Right ventricle myocardium superior (tissue), 1 donor: ENCODE measurements around the gene ITPK1. TPM values are rescaled to one million over a fixed set of nuclear protein-coding genes. Genes with fewer than 3 reads are reported as not detected.
"Not testable (repeated sequence)": the region's sequence is repeated elsewhere in the genome, so short reads cannot be mapped to it uniquely, and the experiment has no call there.

Source experiments
- ATAC-seq: fragments of 200-7000 bp; cut with Tn5 transposase; one replicate; pipeline ENCODE4 v1.9.1; 2020; ENCODE audit warnings: mild to moderate bottlenecking; ENCODE audit not compliant: poor library complexity
- DNase-seq: peaks from one replicate; pipeline ENCODE4 v3.0.0-alpha.2; 2020
- intact Hi-C: fragments of 100-400 bp; cut with DNase I; formaldehyde crosslinking; loops from one replicate; pipeline ENCODE4 v1.11.2; 2022
- total RNA-seq: library from RNA; stranded (reverse); fragmentation: NEBNext Ultra II Directional; extraction: Animal tissue kit (Norgen Biotek cat#: 25700); gene quantifications from one replicate; pipeline ENCODE4 v1.2.1, GENCODE V29; 2021
- donor health status: DM: no; HTN: yes; CAD: no; lungs with severe emphysema.

Gene ITPK1
- total RNA-seq, 1 donor from 2014 or later, result 115 TPM

- ATAC-seq, result peak; percentile 85
- DNase-seq, result peak; percentile 78
- intact Hi-C loops, result no loop called here
Observed at GRCh38 chr14:93073910-93074769, 41.6 kb downstream of the ITPK1 start.

- DNase-seq (no peak), ATAC-seq (peak; percentile 4)
- intact Hi-C loops, result no loop called here
Observed at GRCh38 chr14:93073358-93073707, 42.4 kb downstream of the ITPK1 start.

GRCh38 chr14:93072659-93073357 lies 42.9 kb downstream of the ITPK1 start:
- no peak for ATAC-seq
- no peak for DNase-seq
- intact Hi-C loops, result no loop called here

GRCh38 chr14:93068711-93069110 lies 47.0 kb downstream of the ITPK1 start:
- intact Hi-C loops, result no loop called here
- ATAC-seq (peak; percentile 72), DNase-seq (peak; percentile 67)

GRCh38 chr14:93067088-93067487 lies 48.6 kb downstream of the ITPK1 start:
- intact Hi-C loops, result no loop called here
- ATAC-seq, result no peak
- DNase-seq, result no peak

- ATAC-seq, result no peak
- intact Hi-C loops, result no loop called here
- no peak for DNase-seq
Observed at GRCh38 chr14:93065272-93065730, 50.4 kb downstream of the ITPK1 start.

GRCh38 chr14:93064411-93065271 lies 51.1 kb downstream of the ITPK1 start:
- intact Hi-C loops, result no loop called here
- ATAC-seq, result peak; percentile 67
- DNase-seq, result peak; percentile 69

- DNase-seq (no peak), ATAC-seq (no peak)
- intact Hi-C loops, result no loop called here
Observed at GRCh38 chr14:93063393-93063792, 52.3 kb downstream of the ITPK1 start.

- intact Hi-C loops, result no loop called here
- no peak for ATAC-seq
- no peak for DNase-seq
Observed at GRCh38 chr14:93062890-93063289, 52.8 kb downstream of the ITPK1 start.

GRCh38 chr14:93062013-93062412 lies 53.7 kb downstream of the ITPK1 start:
- ATAC-seq, DNase-seq, intact Hi-C loops: not testable (repeated sequence)

- intact Hi-C loops, result no loop called here
- no peak for DNase-seq
- no peak for ATAC-seq
Observed at GRCh38 chr14:93061380-93062012, 54.2 kb downstream of the ITPK1 start.

GRCh38 chr14:93060841-93061240 lies 54.9 kb downstream of the ITPK1 start:
- intact Hi-C loops, result no loop called here
- DNase-seq, result no peak
- ATAC-seq, result no peak

GRCh38 chr14:93059917-93060545 lies 55.7 kb downstream of the ITPK1 start:
- peak; percentile 31 for ATAC-seq
- intact Hi-C loops, result no loop called here
- DNase-seq, result no peak

GRCh38 chr14:93059260-93059659 lies 56.5 kb downstream of the ITPK1 start:
- ATAC-seq, result no peak
- no peak for DNase-seq
- intact Hi-C loops, result no loop called here

GRCh38 chr14:93057586-93058280 lies 58.0 kb downstream of the ITPK1 start:
- intact Hi-C loops, result no loop called here
- ATAC-seq (no peak), DNase-seq (no peak)

GRCh38 chr14:93056840-93057585 lies 58.7 kb downstream of the ITPK1 start:
- ATAC-seq (peak; percentile 62), DNase-seq (no peak)
- intact Hi-C loops, result no loop called here
